Subcutaneous adipose tissue (tissue), 4 donors: ENCODE results near the gene TNPO1. TPM values are rescaled to one million over a fixed set of nuclear protein-coding genes. Genes with fewer than 3 reads are reported as not detected.

ENCODE experiments used
- CTCF ChIP-seq: fragments of 450-650 bp; IDR thresholded peaks from one replicate; pipeline ENCODE4 v1.5.1; 2016; ENCODE audit warnings: low read depth, mild to moderate bottlenecking, control low read depth, antibody characterized with exemption, moderate library complexity
- total RNA-seq, 4 donors: library from RNA; depleted of rRNA; stranded (reverse); fragments of >200 nt; gene quantifications; one replicate each; pipeline ENCODE4 v1.1.0, GENCODE V29; 2016

The TNPO1 gene
- total RNA-seq, 4 donors from 2014 or later: 92.1 to 130 (median 103) TPM

DNA sequence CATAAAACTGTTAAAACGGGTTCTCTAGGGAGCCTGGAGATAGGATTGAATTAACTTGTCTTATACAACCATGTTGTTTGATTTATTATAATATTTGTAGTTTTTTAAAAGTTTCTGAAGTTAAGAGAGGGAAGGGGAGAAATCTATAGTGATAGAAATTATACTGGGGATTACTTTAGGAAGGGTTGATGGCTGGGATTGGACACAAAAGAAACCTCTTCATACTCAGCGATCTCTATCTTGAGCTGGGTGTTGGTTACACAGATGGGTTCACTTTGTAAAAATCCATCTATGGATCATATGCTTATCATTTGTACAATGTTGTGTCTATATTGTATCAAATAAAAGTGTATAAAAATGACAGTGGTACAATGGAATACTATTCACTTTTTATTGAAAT lies 30.0 kb downstream of the TNPO1 start:
- TF ChIP-seq CTCF: no peak

GRCh38 chr5:72847439-72847838 lies 31.0 kb downstream of the TNPO1 start:
- TF ChIP-seq CTCF: no peak

DNA sequence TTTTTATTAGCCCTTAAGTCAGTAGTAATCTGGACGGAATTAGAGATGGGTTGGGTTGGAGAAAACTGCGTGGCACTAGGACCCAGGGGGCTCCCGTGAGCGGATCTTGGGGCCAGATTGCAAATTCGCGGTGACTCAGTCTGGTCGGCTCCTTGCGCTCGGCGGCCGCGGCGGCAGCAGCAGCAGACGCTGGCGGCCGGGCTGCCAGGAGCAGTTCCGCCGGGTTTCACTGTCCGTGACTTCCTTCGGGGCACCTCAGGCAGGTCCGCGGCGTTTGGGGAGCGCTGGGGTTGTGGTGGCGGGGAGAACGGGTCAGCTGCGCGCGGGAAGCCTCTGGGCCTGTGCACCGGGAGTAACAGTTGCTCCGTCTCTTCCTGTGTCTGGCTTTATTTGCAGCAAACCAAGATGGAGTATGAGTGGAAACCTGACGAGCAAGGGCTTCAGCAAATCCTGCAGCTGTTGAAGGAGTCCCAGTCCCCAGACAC lies 31.6 kb downstream of the TNPO1 start:
- no peak for TF ChIP-seq CTCF

DNA sequence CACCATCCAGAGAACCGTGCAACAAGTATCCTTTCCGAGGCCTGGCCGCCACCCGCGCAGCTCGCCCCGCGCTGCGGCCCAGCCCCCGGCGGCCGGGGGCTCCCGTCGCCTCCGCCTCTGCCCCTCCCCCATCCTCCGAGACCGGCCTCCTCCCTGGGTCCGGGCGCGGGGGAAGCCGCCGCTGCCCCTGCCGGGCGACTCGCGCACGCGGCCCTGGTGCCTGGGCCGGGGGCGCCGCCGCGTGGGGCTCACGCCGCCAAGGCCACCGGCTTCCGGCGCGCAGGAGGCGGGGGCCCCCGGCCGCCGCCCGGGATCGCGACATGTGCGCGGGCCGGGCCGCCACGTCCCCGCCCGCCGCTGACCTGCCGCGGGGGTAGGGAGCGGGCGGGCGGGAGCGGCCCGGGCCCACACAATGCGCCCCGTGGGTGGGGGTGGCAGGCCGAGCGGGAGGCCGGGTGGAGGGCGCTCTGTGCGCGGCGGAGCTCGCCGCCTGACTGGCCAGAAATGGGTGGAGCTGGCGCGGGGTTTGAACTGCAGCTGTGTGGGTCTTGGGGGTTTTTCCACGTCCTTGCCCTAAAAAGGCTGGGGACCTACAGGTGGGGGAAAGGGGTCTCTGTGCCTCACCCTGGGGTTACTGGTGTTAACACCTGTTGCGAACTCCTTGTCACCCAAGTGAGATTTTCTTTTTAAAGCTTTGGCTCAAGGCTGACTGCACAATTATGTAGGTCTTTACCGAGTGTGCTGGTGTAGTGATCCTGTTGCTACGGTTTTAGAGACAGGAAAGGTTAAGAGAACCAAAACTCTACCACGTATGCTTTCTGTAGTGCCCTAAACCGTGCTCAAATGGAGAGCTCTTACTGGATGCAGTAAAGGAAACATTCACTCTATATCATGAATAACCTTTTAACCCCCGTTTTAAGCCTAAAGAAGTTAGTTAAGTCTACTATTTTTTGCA lies 32.3 kb downstream of the TNPO1 start:
- no peak for TF ChIP-seq CTCF

DNA sequence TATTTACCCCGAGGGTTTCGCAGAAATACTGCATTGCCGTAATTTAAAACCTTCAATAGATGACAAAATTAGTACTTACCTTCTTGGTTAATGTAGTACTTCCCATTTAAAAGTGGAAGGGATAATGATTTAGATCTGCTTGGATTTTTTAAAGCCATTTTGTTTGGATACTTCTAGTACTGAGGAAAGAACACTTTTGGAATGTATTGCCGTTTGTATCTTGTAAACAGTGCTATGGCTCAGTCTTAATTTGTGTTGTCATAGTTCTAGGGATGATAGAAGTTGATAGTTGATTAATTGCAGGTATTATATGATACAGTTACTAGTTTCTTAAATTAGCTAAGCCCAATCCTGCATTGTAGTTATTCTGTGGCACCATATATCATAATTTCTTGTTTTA lies 33.1 kb downstream of the TNPO1 start:
- TF ChIP-seq CTCF: no peak

DNA sequence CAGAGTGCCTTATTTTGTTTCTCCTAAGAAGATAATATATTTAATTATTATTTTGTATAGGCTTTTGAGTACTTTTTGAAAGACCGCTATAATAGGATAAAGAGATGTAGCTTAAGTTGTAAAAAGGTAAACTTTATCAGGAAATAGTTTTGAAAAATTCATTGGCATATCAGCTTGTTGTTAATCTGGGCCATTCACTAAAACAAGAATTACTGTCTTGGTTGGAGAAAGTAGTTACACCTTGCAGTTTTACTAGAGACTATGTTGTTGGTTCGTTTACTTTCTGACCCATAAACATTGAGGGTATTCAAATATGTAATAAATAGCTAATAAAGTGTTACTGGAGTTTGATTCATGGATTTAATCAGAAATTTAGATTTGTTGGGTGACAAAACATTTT lies 33.7 kb downstream of the TNPO1 start:
- TF ChIP-seq CTCF: no peak

DNA sequence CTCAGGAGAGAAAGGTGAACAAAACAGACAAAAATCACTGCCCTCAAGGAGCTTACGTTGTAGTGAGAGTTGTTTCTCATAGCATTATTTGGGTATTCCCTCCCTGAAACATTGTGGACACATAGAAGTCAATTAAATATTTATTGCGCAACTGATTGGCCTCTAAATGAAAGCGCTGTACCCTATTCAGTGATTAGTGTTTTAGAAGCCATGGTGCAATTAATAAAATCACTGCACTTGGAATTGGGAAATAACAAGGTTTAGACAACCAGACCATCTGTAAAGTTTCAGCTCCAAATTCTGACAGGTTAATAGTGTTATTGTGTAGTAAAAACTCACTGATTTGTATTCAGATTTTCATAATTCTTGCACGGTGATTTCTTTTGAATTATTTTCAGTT lies 35.9 kb downstream of the TNPO1 start:
- no peak for TF ChIP-seq CTCF
